Uterus (tissue), 4 donors: ENCODE data around the gene APPL2. TPM values are rescaled to one million over a fixed set of nuclear protein-coding genes. Genes with fewer than 3 reads are reported as not detected.

Experiments used
- DNase-seq, 2 donors: peaks; one replicate each; pipeline ENCODE4 v3.0.0-alpha.2; 2019 to 2020
- H3K27ac ChIP-seq, 2 donors: fragments of 200-600 bp; sonication (generic); 1 replicate in 1 of 2; 2 replicates in 1 of 2; pipeline ENCODE4 v1.5.1; 2016 to 2018
- H3K27me3 ChIP-seq, 2 donors: fragments of 200-600 bp; sonication (generic); one replicate each; pipeline ENCODE4 v1.5.1; 2018 to 2019; ENCODE audit warnings: control low read depth in 1 of 2
- H3K36me3 ChIP-seq, 2 donors: fragments of 200-600 bp; sonication (generic); one replicate each; pipeline ENCODE4 v1.5.1; 2019; ENCODE audit warnings: control low read depth in 1 of 2
- H3K4me1 ChIP-seq, 2 donors: fragments of 200-600 bp; sonication (generic); one replicate each; pipeline ENCODE4 v1.5.1; 2018 to 2019; ENCODE audit warnings: control low read depth in 1 of 2
- H3K4me3 ChIP-seq, 2 donors: fragments of 200-600 bp; sonication (generic); 1 replicate in 1 of 2; 2 replicates in 1 of 2; pipeline ENCODE4 v1.5.1; 2018 to 2019; ENCODE audit warnings: mild to moderate bottlenecking in 1 of 2
- H3K9me3 ChIP-seq, 2 donors: fragments of 200-600 bp; sonication (generic); one replicate each; pipeline ENCODE4 v1.5.1; 2019; ENCODE audit warnings: control low read depth in 1 of 2
- CTCF ChIP-seq, 4 experiments: fragments of 200-600 bp in 2 of 4; fragments of 450-650 bp in 2 of 4; sonication (generic) in 2 of 4; IDR thresholded peaks; one replicate each; pipeline ENCODE4 v1.5.1; 2016 to 2019; ENCODE audit warnings: antibody characterized with exemption in 4 of 4, mild to moderate bottlenecking in 2 of 4, moderate library complexity in 1 of 4
- POLR2A ChIP-seq, 2 donors: fragments of 450-650 bp; IDR thresholded peaks; one replicate each; pipeline ENCODE4 v1.6.1; 2016; ENCODE audit warnings: antibody characterized with exemption in 2 of 2, mild to moderate bottlenecking in 1 of 2, moderate library complexity in 1 of 2
- intact Hi-C: fragments of 100-400 bp; cut with DNase I; formaldehyde crosslinking; loops from one replicate; pipeline ENCODE4 v1.15.1; 2023; ENCODE audit warnings: low total_unique reads
- total RNA-seq, 4 donors: library from RNA; depleted of rRNA in 3 of 4; stranded (reverse); fragments of >200 nt in 3 of 4; gene quantifications; one replicate each; pipeline versions ENCODE4 v1.1.0 to v1.2.4, GENCODE V29; 2014 to 2023
- donor health status: DM: yes; HTN: yes; CAD: no.

Gene APPL2
- total RNA-seq, 4 donors from 2014 or later, result 14.3 to 52.6 (median 31.4) TPM

GRCh38 chr12:105167346-105167745, 68.6 kb downstream of the APPL2 start:
- Histone ChIP-seq H3K4me3 (no peak overlapping the region), H3K4me1 (no peaks in the 10 kb centered on the region), H3K9me3 (no peaks in the 10 kb centered on the region), H3K27ac (no peak overlapping the region), H3K27me3 (no peaks in the 10 kb centered on the region), H3K36me3 (no peaks in the 10 kb centered on the region)
- TF ChIP-seq CTCF (IDR thresholded peaks at IDR 0.05) (no peak), POLR2A (IDR thresholded peaks at IDR 0.05) (no peak)
- intact Hi-C loops, result no loop called here
- no peak for DNase-seq

- intact Hi-C loops, result no loop called here
- Histone ChIP-seq H3K4me1 (no peaks in the 10 kb centered on the region), H3K27ac (no peak overlapping the region), H3K27me3 (no peaks in the 10 kb centered on the region), H3K36me3 (no peaks in the 10 kb centered on the region), H3K9me3 (no peaks in the 10 kb centered on the region), H3K4me3 (no peak overlapping the region)
- DNase-seq, result no peak
- TF ChIP-seq CTCF (IDR thresholded peaks at IDR 0.05) (no peak), POLR2A (IDR thresholded peaks at IDR 0.05) (no peak)
Measured at GRCh38 chr12:105166736-105167135, 69.2 kb downstream of the APPL2 start.

GRCh38 chr12:105164068-105164467, 71.9 kb downstream of the APPL2 start:
- TF ChIP-seq POLR2A (IDR thresholded peaks at IDR 0.05) (no peak), CTCF (IDR thresholded peaks at IDR 0.05) (no peak)
- H3K4me1 ChIP-seq, result no peaks in the 10 kb centered on the region
- no peaks in the 10 kb centered on the region for H3K9me3 ChIP-seq
- H3K27me3 ChIP-seq, result no peaks in the 10 kb centered on the region
- no peak overlapping the region for H3K4me3 ChIP-seq
- no peak for DNase-seq
- H3K36me3 ChIP-seq, result no peaks in the 10 kb centered on the region
- intact Hi-C loops, result no loop called here
- no peak overlapping the region for H3K27ac ChIP-seq

GRCh38 chr12:105162174-105162573, 73.8 kb downstream of the APPL2 start:
- Histone ChIP-seq H3K4me1 (no peaks in the 10 kb centered on the region), H3K27me3 (no peaks in the 10 kb centered on the region), H3K36me3 (no peaks in the 10 kb centered on the region), H3K9me3 (no peaks in the 10 kb centered on the region), H3K4me3 (no peak overlapping the region), H3K27ac (no peak overlapping the region)
- intact Hi-C loops, result no loop called here
- no peak for DNase-seq
- TF ChIP-seq CTCF (IDR thresholded peaks at IDR 0.05) (no peak), POLR2A (IDR thresholded peaks at IDR 0.05) (no peak)

GRCh38 chr12:105158876-105159275, 77.1 kb downstream of the APPL2 start:
- Histone ChIP-seq H3K4me3 (no peak overlapping the region), H3K36me3 (no peaks in the 10 kb centered on the region), H3K4me1 (no peaks in the 10 kb centered on the region), H3K9me3 (no peaks in the 10 kb centered on the region), H3K27ac (no peak overlapping the region), H3K27me3 (no peaks in the 10 kb centered on the region)
- no peak for TF ChIP-seq POLR2A (IDR thresholded peaks at IDR 0.05)
- TF ChIP-seq CTCF (IDR thresholded peaks at IDR 0.05), result no peak
- intact Hi-C loops, result no loop called here
- DNase-seq, result no peak
